HG03066 (cell line): ENCODE measurements around the gene ALDH5A1.
A peak's percentile ranks its signal among the peaks of the same experiment; 100 is the strongest.

Experiments used
- ATAC-seq: cut with Tn5 transposase; IDR thresholded peaks from one replicate; pipeline ENCODE4 v1.9.1; 2021; ENCODE audit warnings: low read depth; ENCODE audit not compliant: unreplicated experiment

ALDH5A1 gene

DNA sequence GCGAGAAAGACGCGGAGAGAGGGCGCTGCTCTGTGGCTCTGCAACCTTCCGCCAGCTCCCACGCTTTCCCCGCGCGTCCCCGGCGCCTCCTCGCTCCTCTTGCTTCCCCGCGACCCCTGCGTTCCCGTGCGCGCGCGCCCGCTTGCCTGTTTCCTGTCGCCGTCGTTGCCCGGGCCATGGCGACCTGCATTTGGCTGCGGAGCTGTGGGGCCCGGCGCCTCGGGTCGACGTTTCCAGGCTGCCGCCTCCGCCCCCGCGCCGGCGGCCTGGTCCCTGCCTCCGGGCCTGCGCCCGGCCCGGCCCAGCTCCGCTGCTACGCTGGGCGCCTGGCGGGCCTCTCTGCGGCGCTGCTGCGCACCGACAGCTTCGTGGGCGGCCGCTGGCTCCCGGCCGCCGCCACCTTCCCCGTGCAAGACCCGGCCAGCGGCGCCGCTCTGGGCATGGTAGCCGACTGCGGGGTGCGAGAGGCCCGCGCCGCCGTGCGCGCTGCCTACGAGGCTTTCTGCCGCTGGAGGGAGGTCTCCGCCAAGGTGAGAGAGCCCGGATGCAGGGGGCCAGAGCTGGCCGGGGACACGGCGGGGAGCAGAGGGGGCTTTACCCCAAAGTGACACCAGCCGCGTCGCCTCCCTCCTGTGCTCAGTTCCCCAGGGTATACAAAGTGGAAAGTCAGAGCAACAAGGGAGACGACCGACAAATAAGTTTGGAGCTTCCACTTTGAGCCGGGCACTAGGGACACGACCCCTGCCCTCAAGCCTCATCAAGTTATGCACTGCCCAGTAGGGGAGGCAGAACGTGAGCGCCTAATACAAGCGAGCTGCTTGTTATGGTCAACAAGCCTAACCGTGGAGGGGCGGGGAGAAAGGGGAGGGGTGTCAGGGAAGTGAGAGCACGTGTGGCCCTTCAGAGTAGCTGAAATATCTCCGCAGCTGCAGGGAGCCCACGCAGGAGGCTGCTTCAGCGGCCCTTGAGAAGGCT, at the start of gene ALDH5A1:
TSS of gene ALDH5A1 (plus strand) at position 149 of the 975 bp plus-strand sequence. CDS start at position 177, 28 bp downstream.
- peak; percentile 60 for ATAC-seq

DNA sequence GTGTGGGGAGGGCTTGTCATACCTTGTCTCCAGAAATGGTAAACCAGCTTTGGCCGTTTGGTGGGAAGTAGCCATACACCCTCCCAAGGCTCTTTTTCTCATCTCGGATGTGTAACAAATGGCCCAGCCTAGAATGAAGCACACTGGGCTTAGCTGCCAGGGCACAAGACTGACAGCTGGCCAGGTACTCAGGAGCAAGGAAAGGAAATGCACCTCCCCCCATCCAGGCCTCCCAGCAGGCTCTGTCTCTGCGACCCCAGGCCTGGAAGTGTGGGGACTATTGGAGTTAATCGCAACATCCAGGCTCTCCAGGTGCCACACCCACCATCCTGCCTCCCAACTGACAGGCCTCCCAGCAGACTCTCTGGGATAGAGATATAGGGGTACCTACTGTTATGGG, 49.1 kb upstream of the ALDH5A1 start:
- ATAC-seq: no peak

DNA sequence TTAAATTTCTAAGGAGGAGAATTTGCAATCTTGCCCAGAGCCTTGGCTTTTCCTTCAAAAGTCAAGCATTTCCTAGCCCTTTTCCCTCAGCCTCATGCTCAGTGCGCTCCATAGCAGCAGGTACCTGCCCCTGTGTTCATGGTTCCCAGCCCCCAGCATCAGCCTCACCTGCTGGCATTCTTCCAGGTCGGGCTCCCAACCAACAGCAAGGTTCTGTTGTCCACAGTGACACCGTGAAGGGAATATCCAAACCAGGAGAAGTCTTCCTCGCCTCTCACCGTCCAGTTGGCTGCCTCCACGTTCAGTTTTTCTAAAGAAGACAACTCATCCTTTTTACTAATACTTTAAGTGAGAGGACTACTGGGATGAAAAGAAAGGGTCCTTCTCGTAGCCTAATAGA, 48.1 kb upstream of the ALDH5A1 start:
- ATAC-seq: no peak

GRCh38 chr6:24448396-24448795, 46.4 kb upstream of the ALDH5A1 start:
- no peak for ATAC-seq

DNA sequence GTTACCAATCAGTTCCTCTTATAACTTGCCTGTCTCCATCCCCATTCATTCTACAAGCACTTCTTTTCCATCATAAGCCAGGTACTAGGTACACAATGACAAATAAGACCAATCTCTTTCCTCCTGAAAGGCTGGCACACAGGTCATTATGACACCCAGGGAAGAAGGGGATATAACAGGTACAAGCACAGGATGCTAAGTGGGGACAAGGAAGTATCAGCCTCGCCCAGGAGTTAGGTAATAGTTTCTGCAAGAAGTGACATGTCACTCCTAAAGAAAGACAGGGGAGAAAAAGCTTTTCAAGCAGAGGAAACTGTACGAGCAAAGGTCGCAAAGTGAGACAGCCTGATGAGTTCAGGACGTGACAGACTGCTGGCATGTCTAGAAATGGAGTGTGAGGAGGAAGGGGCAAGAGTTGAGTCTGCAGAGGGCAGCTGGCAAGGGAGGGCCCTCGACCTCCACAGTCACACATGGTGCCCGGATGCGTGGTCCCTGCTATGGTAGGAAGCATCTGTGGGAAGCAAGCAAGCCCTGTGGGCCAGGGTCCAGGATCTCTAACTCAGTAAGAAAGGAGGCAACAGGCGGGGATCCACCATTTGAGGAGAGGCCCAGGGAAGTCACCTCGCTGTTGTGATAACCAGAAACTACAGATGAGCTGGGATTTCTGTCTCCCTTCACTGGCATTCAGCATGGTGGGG, 45.8 kb upstream of the ALDH5A1 start:
- no peak for ATAC-seq

- no peak for ATAC-seq
Measured at GRCh38 chr6:24451581-24452388, 43.0 kb upstream of the ALDH5A1 start.

- ATAC-seq: no peak
Measured at GRCh38 chr6:24453921-24454320, 40.8 kb upstream of the ALDH5A1 start.

GRCh38 chr6:24454452-24454851, 40.3 kb upstream of the ALDH5A1 start:
- ATAC-seq: no peak

DNA sequence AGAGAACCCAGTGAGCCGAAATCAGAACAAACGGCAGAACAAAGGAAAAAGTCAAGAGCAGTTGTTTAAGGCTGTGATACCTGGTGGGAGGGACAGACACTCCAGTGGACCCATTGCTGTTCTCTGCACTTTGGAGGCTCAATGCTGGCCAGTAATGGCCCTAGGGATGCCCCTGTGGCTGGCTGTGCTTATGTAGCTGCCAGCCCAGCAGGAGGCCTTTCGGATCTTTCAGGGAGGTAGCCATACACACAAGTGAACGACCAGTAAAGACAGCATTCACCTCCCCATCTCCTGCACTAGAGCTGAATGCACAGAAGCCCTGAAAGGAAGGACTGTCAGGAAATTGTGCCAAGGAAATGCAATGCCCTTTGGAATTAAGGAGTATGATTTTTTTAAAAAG, 39.7 kb upstream of the ALDH5A1 start:
- no peak for ATAC-seq

GRCh38 chr6:24458134-24458533, 36.6 kb upstream of the ALDH5A1 start:
- ATAC-seq: no peak

DNA sequence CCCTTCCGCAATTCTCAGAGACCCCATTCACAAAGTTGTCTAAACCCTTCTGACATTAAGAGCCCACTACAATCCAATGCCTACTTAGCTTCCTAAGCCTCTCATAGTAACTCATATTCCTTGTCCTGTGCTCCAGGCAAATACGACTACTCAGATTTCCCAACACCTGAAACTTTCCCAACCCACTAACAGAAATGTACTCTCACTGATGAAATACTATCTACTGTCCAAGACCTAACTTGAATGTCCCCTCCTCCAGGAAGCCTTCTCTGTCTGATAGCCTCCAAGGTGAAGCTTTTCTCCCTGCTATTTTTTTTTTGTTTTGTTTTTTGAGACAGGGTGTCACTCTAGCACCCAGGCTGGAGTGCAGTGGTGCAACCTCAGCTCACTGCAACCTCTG, 35.8 kb upstream of the ALDH5A1 start:
- ATAC-seq: no peak

- ATAC-seq: no peak
Measured at GRCh38 chr6:24460966-24461365, 33.8 kb upstream of the ALDH5A1 start.

GRCh38 chr6:24464253-24465038, 30.3 kb upstream of the ALDH5A1 start:
- ATAC-seq: no peak

GRCh38 chr6:24469811-24470210, 25.0 kb upstream of the ALDH5A1 start:
- ATAC-seq: no peak

DNA sequence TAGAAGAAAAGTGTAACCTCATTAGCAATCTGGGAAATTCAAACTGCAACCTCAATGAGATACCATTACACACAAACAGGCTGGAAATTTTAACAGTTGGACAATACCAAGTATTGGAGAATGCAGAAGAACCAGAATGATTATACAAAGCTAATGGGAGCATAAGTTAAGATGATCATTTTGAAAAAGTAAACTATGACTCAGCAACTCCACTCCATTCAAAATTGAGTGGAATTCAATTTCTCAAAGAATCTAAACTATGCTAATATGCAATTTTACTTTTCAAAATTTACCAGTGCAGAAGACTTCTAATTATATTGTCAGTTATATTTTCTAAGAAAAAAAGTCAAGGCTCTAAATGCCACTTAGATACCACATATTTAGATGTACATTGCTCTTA, 22.6 kb upstream of the ALDH5A1 start:
- ATAC-seq: no peak

DNA sequence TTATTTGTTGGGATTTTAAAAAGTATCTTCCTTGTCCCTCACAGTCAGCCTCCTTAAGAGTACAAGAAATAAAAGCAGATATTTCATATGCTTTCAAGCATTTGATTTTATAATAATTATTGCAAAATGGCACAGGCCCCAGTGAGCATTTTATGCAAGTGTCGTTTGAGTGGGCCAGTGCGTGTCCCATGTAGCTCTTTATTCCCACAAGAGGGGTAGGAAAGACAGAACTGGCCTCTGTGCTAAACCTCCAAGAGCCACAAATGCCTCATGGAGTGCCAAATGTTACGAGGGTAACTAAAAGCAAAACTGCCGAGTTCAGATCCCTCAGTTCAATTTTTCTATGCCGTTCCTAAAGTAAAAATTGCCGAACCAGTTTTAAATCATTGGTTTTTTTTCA, 18.1 kb upstream of the ALDH5A1 start:
- no peak for ATAC-seq

- ATAC-seq: no peak
Measured at GRCh38 chr6:24477070-24477469, 17.7 kb upstream of the ALDH5A1 start.

- no peak for ATAC-seq
Measured at GRCh38 chr6:24478903-24479302, 15.9 kb upstream of the ALDH5A1 start.

DNA sequence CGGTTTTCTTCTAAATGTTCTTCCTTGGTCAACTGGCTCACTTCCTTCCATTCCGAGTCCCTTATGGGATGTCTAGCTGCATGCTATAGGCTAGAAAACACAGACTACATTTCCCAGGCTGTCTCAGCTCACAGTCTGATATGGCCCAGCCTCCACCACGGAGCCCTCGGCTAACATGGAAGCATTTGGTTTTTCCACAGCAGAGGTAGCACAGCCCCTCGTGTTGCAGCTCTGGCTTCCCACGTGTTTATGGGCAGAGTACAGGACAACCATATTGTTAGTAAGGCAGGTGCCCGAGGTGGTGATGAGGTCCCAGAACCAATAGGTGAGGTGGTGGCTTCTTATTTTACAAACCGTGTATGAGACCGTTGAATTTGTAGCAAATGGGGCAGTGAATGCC, 14.1 kb upstream of the ALDH5A1 start:
- no peak for ATAC-seq

- no peak for ATAC-seq
Measured at GRCh38 chr6:24481449-24481848, 13.3 kb upstream of the ALDH5A1 start.
